NCI-H2171 (cell line): ENCODE results near the gene CALR3.
A peak's percentile ranks its signal among the peaks of the same experiment; 100 is the strongest.
"Not testable (repeated sequence)": the region's sequence is repeated elsewhere in the genome, so short reads cannot be mapped to it uniquely, and the experiment has no call there.

Source experiments
- DNase-seq: peaks from one replicate; lab custom pipeline; 2025; lab: John Stamatoyannopoulos, UW

The CALR3 gene

DNA sequence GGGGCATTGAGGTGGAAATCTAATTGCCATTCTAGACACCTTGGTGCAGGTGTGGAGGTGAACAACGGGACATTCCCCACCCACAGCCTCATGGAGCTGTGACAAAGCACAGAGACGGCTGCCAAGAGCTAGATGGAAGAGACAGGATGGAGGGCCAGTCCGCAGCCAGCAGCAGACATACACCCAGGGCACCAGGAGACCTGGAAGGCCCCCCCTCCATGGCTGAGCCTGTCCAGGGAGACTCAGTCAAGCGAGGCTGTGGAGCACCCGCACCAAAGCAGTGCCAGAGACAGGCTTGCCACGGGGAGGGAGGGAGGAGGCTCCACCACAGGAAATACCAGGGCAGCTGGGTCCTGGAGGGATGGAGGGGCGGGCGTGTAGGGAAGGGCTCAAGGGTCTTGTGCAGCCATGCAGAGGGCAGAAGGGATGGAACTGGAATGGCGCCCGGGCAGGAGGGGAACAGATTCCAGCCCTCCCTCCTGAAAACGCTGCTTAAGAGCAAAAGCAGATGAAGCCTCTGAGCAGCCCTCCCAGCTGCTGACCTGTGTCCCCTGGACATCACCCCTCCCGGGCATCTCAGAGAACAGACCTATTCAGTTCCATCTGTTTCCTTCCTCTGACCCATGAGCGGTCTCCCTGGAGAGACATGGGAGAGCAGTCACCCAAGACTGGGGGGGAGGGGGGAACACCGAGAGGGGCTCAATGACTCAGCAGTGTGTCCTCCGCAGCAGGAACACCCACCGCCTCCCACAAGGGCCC lies 38.6 kb downstream of the CALR3 start:
- peak; percentile 39 for DNase-seq

DNA sequence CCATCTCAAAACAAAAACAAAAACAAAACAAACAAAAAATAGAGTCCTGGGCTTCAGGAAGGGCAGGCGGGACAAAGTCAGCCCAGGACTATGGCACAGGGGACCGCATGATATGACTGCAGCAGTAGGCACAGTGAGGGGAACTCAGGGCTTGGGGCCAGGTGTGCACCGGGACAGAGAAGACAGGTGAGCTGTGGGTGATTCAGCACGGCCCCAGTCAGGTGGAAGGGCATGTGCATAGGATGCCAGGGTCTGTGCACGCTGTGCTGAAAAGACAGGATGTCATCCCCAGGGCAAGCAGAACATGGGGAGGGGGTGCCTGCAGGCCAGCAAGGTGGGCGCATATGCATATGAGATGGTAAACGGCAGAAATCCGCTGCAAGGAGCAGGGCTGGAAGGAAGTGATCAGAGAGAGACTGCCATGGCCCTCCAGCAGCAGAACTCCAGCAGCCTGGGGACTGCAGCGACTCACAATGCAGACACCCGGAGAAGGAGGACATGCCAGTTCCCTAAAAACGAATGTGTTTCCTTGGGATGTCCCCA lies 39.2 kb downstream of the CALR3 start:
- DNase-seq = no peak

DNA sequence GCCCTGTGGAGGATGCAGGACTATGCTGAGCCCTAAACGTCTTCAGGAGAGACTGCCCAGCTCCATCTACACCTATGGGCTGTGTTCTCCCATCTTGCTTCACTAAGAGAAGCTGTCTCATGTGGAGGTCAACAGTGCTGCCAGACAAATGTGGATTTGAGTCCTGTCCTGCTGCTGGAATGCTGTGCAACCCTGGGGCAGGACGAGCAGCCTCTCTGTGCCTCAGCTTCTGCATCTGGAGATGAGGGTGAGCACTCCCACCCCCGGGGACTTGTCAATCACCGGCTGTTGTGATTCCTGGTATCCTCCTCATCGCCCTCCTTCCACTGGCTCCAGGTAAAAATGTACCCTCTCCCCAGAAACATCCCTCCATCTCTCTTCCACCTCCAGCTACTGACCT lies 40.5 kb downstream of the CALR3 start:
- no peak for DNase-seq

DNA sequence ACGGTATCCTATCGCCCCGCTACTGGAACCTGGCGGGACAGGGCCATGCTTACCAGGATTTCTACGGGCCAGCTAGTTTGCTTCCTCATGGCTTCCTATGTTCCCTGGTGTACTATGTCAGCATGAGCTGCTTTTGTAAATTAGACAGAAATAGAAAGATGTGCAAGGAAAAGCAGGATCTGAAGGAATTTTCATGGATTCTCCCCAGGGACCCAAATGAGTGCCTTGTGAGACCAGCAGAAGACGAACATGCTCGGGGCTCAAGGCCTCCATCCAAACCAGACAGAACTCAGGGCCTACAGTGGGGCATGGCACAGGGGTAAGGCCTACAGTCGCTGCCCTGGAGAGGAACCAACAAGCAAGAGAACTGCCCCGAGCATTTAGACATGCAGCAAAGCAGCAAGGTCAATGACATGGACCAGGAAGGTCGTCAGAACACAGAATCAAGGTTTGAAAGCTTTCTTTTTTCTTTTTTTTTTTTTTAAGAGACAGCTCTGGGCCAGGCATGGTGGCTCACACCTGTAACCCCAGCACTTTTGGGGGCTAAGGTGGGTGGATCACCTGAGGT lies 41.5 kb downstream of the CALR3 start:
- no peak for DNase-seq

DNA sequence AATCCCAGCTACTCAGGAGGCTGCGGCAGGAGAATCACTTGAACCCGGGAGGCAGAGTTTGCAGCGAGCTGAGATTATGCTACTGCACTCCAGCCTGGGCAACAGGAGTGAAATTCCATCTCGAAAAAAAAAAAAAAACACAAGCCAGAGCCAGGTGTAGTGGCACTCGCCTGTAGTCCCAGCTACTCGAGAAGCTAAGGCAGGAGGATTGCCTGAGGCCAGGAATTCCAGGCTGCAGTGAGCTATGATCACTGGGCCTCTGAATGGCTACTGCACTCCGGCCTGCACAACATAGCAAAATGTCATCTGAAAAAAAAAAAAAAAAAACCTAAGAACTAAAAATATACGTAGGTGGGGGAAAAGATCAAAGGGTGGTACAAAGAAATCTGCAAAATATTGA lies 43.6 kb downstream of the CALR3 start:
- no peak for DNase-seq

DNA sequence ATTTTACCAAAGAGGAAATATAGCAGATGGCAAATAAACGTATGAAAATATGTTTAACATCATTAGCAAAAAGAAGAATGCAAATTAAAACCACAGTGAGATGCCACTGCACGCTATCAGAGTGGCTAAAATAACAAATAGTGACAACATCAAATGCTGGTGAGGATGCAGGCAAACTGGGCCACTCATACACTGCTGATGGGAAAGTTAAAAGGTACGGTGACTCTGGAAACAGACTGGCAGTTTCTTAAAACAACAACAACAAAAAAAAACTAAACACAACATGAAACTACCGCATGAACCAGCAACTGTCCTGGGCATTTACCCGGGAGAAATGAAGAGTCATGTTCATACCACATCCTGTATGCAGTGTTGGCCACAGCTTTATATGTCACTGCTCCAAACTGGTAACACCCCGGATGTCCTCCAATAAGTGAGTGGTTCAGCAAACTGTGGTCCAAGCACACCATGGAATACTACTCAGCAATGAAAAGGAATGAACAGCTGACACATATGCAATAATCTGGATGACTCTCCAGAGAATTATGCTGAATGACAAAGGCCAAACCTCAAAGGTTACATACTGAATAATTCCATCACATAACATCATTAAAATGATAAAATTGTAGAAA lies 46.5 kb downstream of the CALR3 start:
- no peak for DNase-seq

DNA sequence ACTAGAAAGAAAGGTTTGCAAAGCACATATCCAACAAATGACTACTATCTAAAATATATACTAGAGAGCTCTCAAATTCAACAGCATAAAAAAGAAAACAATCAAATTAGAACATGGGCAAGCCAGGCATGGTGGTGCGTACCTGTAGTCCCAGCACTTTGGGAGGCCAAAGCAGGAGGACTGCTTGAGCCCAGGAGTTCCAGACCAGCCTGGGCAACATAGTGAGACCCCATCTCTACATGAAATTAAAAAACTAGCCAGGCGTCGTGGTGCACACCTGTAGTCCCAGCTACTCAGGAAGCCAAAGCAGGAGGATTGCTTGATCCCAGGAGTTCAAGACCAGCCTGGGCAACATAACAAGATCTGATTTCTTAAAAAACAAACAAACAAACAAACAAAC lies 47.1 kb downstream of the CALR3 start:
- DNase-seq = not testable (repeated sequence)

DNA sequence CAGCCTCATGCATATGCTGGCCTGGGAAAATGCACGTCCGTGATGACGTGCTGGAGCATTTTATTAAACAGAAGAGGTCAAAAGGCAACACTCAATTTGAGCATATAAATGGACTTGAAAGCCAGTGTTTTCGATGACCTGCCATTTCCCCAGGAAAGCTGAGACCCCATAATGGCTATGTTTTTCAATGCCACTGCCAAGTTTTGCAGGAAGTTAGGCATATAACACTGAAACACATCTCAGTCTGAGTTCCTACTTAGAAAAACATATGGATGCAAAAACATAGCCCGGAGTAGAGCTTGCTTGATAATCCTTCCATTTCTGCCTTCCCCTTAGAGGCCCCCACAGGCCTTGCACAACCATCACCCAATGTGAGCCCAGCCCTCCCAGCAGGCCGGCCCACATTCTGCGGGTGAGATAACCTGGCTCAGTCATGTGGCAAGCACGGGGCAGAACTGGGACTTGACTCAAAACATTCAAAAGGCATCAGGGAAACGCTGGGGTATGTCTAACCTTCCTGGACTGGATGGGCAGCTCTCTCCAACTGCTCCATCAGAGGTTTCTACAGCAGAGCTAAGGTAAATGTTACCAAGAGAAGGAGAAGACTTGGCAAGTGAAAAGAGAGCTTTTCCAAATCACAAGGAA lies 49.1 kb downstream of the CALR3 start:
- DNase-seq = no peak

DNA sequence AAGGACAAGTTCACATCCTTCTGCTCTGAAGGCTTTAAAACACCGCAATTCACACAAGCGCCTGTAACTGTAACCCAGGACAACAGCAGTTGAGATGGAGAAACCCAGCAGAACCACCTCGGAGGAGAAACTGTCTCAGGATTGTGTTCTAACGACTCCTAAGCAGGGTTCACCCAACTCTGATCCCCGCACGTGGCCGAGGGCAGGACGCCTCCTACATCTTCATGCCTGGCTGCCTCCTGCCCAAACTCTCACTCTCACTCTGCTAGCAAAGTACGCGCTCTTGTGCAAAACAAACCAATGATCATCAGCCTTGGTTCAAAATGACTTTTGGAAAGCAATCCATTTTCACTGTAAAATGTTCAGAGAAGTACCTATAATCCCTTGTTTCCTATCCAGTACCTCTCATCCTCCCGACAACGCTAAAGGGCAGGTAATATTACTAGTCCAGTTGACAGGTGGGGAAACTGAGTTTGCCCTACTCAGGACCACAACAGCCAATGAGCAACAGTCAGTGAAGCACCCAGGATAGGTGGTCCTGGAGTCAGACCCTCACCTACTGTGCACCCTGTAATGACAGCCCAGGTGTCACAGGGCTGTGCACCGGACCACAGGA lies 49.8 kb downstream of the CALR3 start:
- DNase-seq = no peak

DNA sequence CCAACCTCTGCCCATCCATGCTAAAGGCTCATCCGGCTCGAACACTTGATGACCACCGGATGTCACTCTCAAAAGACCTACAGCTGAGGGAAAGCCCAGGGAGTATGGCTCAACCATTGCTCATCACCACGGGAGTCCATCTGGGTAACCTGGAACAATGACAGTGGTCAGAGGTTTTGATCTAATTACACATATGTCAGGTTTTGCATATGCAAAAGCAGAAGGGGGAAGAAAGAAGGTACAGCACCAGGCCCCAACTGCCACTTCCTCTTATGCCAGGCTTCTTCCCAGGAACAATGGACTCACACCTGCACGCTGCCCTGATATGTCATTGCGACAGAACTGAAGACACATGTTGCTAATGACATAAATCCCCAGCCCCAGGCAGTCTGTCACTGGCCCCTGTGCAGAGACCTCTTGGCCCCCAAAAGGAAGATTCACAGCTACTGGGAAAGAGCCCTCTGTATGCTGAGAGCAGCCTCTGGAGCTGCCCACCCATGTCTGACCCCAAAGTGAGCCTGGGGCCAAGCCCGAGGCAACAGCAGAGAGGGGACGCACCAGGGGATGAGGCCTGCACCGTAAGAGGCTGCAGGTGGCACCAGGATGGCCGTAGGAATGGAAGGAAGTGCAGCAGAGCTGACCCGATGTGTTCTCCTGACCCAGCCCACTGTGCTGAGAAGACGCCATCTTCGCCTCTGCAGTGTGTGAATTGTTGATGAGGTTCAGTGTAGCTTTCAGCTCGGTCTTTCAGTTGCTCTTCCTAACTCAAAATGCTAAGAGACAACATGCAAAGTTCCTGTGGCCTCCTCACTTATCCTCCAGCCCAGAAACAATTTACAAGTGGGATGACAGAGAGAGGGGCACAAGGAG lies 50.5 kb downstream of the CALR3 start:
- no peak for DNase-seq

DNA sequence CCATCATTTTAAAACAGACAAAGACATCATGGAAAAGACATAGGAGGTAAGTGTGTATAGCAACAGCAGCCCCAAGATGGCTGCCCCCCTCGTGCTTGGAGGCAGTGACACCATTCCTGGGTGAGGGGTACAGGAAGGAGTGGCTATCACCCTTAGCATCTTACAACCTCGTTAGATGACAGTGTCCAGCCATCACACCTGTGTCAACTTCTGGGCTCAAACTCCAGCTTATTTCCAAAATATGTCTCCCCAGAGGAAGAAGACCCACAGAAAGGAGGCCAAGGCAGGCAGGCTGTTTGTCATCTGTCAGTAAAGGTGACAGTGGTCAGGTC lies 51.7 kb downstream of the CALR3 start:
- no peak for DNase-seq

DNA sequence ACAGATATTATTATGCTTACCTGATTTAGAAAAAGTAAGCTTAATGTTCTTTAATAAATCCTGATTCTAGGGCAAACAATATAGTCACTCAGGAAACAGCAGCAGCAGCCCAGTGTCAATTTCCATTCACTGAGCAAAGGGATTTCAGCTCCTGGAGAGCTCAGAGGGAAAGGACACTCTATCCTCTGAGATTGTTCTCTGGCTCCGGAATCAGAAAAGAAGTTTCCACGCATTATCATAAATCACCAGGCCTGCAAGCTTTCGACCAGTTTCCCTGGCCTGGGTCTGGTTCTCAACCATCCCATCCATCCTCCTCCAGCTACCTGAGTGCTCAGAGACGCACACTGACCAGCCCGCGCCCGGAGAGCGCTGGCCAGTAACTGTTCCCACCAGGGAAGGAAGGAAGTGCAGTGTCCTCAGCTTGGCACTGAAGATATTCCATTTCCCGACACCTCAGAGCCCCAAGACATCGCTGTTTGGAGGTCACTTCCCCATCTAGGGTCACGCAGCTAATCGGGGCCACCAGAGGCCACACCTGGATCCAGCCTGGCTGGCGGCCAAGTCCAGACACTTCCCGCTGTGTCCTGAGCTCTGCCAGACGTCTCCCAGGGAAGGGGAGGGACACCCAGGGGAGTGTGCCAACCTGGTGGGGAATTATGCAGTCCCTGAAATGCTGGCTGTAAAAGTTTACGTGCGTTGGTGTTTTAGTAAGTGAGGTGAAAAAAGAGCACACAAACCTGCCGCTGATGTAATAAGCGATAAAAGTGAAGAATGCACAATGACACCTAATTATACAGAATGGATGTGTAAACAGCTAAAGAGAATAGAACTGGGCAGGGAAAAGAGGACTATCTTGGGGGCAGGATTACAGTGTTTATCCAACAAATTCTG lies 53.3 kb downstream of the CALR3 start:
- DNase-seq = no peak

DNA sequence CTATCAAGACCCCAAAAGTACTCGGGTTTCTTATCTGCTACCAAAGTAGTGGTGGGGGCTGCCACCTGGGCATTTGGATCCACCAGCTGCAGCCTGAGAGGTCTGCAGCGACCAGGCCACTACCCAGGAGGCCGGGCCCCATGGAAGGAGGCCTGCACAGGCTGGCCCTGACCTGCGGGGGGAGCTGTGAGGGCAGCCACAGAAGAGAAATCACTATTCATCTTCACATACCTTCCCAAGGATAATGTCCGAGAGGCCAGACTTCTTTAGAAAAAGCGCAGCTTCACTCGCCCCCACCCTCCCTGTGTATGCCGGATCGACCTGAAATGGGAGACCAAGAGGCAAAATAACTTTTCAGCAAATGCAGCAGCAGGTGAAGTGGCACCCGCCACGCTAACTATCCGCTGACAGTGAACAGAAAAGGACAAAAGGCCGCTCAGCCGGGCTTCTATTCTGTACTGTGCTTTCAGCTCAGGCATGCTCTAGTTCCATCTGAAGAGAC lies 54.3 kb downstream of the CALR3 start:
- DNase-seq = no peak

DNA sequence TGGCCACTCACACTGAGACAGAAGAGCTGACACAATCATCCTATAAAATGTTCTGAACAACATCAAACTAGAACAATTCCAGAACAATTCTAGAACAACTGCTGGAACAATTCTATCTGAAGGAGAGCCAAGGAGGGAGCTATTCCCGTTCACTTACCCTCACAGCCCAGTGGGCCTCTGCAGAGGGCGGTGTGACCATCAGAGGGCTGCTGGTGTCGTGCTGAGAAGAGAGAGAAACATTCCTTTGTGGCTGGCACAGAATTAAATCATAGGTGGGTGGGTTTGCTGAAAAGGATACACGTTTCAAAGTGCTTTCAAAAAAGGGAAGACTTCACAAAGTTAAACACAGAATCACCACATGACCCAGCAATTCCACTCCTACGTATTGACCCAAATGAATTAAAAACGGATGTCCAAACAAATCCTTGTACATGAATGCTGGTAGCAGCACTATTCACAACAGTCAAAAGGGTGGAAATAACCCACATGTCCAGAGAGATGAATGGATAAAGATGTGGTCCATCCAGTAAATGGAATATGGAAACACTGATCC lies 59.1 kb downstream of the CALR3 start:
- no peak for DNase-seq

DNA sequence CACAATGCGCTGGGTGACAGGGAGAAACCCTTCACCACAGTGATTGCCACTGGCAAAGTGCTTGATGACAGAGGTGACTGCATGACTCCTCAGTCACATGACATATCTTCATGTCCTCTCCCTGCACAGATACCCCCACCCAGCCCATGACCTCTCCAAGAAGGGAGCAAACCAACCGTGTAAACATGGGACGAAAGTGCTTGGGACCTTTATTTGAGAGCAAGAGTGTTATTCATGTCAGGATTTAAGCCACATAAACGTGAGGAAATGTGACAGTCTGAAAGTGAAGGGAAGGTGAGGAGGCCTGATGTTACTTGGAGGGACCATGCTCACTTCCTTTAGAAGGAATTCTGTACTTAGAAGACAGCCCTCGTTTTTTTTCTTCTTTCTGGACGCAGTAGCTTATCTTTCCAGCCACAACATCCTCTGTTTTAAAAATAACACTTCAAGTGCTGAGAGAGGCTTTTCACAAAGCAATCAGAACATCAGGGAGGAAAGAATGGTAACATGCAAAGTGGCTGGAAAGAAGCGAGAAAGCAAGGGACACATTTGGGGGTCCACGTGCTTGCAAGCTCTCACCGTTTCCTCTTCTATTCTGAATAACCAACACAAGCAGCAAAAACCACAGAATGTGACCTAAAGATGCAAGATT lies 59.8 kb downstream of the CALR3 start:
- no peak for DNase-seq

DNA sequence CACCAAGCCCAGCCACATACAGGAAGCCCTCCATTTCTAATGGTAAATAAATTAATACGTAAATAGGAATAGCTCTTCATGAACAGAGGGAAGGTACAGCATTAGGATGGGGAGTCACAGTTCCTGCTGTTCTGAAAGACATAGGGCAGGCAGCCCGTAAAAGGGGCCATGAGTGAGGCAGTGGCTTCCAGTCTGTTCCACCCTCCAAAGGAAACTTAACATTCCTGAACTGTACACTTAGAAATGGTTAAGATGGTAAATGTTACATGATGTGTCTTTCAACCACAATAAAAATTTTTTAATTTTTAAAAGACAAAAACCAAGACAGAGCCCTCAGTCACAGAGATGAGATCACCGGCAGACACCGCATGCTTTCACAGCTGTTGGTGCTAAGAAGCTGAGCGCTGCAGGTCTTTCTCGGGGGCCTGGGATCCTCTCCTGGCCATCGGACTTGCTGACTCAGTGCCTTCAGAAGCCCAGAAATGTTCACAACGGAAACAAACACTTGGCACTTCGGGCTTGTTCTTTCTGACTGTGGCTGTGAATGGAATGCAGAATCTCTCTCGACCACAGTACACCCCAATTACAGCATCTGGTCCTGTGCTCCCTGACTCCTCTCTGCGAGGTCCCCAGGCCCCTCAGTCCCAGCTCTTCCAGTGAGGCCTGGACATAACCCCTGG lies 60.6 kb downstream of the CALR3 start:
- DNase-seq = no peak

DNA sequence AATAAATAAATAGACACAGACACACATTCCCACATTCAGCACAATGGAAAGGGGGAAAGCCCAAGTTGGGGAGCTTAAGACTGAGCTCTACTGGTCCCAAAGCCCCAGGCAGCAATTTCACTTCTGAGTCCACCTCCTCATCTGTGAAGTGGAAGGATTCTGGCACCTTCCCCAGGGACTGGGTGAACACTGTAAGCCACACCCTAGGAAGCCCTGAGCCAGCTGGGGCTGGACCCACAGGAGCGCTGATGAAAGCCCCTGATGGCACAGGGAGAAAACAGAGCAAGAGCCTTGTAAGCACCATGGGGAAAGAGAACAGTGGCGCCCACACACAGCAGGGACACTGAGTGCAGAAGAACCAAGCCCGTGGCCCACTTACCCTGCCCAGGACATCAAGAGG lies 62.0 kb downstream of the CALR3 start:
- no peak for DNase-seq

DNA sequence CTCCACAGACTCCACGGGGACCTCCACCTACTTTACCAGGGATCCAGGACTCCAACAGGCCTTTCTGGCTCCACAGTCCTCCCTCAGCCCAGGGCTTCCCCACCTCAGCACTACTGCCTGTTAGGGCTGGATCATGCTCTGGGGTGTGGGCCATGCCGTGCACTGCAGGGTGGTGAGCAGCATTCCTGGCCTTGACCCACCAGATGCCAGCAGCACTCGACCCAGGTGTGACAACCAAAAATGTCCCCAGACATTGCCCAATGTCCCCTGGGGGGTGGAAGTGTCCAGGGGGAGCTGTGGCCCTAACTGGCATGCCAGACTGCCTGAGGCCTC lies 66.2 kb downstream of the CALR3 start:
- DNase-seq = no peak
